HK-2 (cell line): Measurements from ENCODE around the gene ABI3BP.
A peak's percentile ranks its signal among the peaks of the same experiment; 100 is the strongest.

Source experiments
- DNase-seq: peaks from one replicate; pipeline ENCODE4 v3.0.0-alpha.2; 2018; ENCODE audit not compliant: unreplicated experiment

ABI3BP gene

DNA sequence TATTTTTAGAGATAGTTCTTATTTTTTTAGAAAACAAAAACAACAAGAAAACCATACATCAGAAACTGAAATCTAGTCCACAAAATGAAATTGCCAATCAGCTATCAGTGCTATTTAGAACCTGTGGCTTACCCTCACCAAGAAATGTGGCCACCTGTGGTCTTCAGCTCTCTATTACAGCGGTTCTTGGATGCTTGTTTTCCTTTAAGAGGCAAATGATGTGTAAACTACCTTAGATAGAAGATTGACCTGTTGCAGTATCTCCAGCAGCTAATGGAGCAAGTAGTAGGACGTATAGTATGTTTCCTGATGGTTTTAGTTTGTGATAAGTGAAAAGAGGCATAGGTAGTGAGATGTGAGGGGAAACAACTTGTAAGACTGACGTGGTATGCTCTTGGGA lies 262.7 kb downstream of the ABI3BP start:
- DNase-seq: no peak

DNA sequence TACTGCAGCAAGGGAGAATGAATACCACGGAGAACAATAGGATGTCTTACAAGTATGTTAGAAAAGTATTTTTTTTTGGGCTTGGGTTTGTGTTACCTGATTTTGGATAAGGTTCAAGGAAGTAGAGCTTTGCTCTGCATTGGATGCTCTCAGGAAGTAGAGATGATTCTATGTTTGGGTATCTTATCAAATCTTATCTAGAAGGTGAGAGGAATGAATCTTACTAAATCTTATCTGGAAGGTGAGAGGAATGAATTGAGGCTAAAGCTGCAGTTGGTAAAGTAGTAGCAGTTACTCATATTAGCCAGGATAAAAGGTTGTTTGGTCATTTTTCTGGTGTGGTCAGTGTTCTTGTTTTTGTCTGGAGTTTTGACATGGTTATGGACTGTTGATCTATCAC lies 266.5 kb downstream of the ABI3BP start:
- DNase-seq: no peak

DNA sequence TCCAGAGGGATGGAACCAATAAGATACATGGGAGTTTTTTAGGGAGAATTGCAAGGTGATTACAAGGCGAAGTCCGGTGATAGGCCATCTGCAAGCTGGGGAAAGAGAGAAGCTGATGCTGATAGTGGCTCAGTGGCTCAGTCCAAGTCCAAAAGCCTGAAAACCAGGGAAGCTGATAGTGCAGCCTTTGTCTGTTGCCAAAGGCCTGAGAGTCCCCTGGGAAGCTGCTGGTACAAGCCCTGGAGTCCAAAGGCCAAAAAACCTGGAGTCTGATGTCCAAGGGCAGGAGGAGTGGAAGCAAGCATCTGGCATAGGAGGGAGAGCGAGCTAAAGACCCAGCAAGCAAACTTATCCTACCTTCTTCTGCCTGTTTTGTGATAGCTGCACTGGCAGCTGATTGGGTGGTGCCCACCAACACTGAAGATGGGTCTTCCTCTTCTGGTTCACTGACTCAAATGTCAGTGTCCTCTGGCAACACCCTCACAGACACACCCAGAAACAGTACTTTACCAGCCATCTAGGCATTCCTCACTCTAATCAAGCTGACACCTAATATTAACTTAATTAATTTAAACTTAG lies 267.2 kb downstream of the ABI3BP start:
- DNase-seq: no peak

DNA sequence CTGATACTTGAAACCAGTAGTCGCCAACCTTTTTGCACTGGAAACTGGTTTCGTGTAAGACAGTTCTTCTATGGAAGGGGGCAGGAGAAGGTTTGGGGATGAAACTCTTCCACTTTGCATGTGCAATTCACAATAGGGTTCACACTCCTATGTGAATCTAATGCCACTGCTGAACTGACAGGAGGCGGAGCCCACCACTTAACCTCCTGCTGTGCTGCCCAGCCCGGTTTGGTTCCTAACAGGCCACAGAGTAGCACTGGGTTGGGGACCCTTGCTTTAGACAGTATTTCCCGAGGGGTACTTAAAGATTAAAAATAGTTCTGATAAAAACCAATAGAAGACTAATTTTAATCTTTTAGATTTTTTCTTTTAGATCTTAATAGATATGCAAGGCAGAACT lies 272.8 kb downstream of the ABI3BP start:
- DNase-seq: no peak

DNA sequence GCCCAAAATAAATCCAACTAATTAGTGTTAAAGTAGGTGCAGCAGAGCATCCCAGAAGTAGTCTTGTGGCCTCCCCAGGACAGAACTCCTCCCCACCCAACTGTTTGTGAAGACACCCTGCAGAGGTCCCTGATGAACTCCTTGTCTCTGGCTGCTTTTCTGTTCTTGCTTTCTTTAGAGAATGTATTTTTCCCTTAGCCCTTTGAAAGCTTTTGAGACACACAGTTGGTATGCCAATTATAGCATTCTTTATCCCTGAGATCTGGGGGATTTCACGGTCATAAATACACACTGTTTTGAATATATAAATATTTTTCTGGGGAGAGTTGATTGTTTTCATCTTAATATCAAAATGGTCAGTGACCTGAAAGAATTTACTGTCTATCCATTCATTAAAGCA lies 274.1 kb downstream of the ABI3BP start:
- no peak for DNase-seq

DNA sequence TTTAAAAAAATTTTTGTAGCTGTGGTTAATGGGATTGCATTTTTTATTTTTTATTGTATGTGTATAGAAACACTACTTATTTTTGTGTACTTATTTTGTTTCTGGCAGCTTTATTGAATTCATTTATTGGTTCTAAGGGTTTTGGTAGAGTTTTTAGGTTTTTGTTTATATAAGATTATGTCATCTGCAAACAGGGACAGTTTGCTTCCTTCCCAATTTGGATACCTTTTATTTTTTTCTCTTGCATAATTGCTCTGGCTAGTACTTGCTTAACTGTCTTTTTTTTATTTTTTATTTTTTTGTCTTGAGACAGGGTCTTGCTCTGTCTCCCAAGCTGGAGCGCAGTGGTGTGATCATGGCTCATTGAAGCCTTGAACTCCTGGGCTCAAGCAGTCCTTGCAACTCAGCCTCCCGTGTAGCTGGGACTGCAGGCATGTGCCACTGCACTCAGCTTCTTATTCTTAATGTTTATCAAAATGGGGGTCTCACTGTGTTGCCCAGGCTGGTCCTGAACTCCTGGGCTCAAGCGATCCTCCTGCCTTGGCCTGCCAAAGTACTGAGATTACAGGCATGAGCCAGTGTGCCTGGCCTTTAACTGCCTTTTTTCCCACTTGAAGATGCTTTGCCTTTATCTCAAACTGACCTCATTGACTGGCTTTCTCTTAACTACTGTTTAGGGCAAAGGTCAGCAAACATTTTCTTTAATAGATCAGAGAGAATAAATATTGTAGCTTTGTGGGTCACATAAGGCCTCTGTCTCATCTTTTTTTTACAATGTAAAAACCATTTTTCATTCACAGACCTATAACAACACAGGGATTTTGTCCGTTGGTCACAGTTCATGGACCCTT lies 275.4 kb downstream of the ABI3BP start:
- DNase-seq: no peak

DNA sequence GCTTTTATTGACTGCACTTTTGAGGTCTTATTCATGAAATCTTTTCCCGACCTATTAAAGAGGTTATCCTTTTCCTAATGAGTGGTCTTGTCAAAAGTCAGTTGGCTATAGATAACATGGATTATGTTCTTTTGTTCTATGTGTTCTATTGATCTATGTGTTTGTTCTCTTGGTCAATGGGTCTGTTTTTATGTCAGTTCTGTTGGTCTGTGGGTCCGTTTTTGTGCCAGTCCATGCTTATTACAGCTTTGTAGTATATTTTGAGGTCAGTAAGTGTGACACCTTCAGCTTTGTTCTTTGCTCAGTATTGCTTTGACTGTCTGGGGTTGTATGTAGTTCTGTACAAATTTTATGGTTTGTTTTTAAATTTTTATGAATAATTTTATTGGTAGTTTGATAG lies 276.2 kb downstream of the ABI3BP start:
- no peak for DNase-seq

DNA sequence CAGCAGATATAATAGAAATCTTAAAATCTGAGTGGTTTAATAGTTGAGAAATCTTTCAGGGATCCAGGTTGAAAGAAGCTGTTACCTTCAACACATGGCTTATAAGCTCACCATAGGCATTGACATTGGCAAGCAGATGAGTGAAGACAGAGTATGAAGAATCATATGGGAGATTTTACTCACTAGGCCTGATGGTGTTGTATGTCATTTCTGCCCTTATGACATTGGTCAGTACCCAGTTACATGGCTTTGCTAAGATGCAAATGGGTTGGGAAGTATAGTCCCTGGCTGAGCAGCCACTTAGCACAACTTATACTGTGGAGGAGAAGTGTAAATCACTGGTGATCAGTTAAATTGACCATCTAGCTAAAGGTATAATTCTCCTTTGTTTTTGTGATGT lies 278.0 kb downstream of the ABI3BP start:
- DNase-seq: no peak

DNA sequence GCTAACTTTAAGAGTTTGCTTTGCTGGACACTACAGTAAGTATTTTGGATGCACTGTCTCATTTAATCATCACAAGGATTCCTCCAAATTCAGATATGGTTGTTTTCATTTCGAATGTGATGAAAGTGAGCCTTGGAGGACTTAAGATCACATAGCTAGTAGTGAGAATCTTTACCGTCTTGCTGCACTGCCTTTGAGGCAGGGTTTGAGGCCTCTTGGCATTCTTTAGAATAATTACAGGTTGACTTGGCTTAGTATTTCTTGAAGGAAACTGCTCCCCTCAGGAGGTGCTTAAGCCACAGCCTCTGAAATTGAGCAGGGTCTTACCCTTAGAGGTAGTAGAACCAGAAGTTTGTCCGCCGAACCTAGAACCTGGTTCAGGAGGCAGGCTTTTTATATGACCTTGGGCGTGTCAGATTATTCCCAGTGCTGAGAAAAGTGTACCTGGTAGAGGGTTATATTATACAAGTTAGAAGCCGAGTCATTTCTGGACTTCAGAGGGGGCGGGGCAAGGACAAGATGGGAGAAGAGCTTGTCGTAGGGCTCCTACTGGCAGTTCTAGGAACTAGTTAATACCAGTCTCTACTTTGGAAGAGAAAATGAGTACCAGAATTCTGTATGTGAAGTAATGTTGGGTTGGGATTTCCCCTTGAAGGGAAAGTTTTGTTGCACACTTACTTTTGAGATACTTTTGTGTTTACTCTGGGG lies 282.8 kb downstream of the ABI3BP start:
- DNase-seq: peak; percentile 59

DNA sequence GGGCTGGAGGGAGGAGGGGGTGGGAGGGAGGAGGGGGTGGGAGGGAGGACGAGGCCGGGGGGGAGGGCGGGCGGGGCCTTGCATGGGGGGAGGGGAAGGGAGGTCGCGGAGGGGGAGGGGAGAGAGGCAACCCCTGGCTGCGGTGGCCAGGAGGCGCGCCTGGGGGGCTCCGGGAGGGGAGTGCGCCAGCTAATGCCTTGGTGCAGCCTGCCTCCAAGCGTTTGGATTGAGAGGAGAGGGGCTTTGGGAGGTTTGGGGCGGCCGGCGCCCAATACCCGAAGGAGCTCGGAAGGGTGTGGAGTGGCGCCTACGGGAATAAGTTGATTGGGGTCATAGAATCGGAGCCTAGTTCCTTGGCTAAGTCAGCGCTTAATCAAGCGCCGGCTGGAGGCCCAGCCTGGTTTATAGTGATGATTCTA lies 283.4 kb downstream of the ABI3BP start:
- peak; percentile 28 for DNase-seq

DNA sequence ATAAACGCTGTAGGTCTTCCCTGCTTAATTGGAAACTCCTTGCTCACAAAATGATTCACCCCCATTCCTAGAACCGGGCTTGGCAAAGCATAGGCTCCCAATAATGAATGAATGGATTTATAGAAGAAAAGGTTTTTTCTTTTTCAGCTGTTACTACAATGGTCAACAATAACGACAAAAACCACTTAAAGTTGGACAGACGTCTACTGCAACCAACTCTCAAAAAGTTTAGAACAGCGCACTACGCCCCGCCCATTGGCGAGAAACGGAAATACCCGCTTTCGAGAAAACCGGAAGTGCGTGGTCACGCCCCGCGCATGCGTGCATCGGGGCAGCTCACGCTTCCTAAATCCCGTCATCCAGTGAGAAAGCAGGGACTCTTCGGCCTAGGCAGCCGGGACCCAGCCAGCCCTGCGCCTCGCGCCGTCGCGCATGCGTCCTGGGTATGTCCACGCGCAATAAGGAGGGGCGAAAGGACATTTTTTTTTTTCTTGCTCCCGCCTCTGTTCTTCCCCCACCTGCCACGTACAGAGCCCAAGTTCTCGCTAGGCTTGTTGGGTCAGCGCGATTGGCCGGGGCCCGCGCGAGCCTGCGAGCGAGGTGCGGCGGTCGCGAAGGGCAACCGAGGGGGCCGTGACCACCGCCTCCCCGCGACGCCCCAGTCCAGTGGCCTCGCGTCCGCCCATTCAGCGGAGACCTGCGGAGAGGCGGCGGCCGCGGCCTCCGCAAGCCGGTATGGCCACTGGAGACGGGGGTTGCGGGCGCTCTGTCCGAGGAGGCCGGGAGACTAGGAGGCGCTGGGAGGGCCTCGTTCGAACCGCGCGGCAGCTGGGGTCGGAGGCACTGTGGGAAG lies 284.0 kb downstream of the ABI3BP start, which contains the start of gene TFG:
Gene TFG (plus strand): TSS at position 506 of the 853 bp plus-strand sequence. CDS start 4,192 bp downstream, outside the sequence.
- peak; percentile 99 for DNase-seq

DNA sequence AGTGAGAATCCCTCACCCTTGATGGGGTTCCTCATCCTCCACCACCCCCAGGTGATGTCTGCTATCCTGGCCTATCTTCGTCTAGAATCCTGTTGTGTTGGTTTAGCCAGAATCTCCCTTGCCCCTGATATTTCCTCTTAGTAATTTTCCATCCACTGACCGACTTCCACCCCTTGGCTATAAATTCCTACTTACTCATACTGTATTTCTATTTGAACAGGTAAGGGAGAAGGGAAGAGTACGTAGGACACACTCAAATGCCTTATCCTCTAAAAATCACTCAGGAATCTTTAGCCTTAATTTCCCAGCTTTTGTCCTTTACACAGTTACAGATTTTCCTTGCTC lies 284.6 kb downstream of the ABI3BP start:
- no peak for DNase-seq

DNA sequence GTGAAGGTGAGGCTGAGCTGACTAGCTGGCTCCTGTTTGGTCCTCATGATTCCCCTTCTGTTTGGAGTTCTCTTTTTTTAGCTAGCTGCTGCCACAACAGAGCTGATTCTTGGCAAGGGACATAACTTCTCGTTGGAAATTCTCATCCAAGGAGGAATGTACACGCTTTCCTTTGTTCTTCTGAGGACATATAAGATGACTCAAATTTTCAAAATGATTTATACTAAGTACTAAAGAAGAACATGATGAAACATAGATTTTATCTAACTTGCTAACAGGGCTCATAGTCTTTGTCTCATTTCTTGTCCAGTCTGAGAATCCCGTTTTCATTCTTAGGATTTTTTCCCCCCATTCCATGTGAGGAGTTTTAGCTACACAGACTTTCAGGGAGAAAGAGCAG lies 286.9 kb downstream of the ABI3BP start:
- DNase-seq: no peak

DNA sequence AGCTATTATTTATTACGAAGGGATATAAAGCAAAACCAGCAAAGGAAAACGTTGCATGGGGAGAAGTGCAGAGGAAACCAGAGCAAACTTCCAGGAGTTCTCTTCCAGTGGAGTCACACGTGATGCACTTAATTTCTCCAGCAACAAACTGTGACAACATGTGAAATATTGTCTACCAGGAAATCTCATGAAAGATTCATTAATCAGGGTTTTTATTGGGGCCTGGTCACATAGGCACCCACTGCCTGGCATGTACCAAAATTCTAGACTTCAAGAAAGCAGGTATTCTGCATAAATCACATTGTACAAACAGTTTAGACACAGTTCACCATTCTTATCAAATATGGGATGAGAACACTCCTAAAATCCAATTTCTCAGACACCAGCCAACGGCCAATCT lies 289.4 kb downstream of the ABI3BP start:
- DNase-seq: no peak

DNA sequence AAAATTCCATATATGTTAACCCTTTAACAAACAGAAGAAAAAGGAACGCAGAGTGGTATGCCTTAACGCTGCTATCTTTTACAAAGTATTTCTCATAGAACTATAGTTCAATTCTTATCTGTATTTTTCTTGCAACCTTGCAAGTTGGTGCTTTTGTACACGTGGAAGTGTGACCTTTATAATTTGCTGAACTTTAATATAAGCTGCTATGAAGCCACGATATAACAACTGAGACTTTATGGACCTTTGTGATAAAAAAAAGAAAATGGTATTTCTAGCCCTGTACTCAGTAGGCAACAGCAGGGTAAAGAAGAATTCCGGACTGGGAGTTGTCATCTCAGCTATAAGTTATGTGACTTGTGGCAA lies 290.3 kb downstream of the ABI3BP start:
- DNase-seq: no peak

DNA sequence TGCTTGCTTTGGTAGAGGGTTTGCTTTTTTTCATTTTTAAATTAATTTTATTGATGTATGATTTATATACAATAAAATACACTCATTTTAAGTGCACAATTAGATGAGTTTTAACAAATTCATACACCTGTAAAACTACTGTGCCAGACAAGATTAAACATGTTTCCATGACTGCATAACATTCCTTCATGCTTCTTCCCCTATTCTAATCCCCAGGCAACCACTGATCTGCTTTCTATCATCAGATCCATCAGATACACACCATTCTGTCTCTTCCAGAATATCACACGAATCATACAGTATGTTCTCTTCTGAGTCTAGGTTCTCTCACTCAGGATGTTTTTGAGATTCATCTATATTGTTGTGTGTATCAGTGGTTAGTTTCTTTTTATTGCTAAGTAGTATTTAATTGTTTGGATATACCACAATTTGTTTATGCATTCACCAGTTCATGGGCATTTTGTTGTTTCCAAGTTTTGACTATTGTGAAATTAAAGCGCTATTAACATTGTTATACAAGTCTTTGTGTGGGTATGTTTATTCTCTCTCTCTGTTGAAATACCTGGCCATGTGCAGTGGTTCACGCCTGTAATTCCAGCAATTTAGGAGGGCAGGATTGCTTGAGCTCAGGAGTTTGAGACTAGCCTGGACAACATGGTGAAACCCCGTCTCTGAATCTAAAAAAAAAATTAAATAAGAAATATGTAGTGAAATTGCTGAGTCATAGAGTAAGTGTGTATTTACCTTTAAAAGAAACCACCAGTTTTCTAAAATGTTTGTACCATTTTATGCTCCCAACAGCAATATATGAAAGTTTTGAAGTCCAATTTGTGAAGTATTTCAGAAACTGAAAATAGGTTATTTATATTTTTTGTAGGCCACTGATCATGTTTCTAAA lies 290.9 kb downstream of the ABI3BP start:
- DNase-seq: no peak

DNA sequence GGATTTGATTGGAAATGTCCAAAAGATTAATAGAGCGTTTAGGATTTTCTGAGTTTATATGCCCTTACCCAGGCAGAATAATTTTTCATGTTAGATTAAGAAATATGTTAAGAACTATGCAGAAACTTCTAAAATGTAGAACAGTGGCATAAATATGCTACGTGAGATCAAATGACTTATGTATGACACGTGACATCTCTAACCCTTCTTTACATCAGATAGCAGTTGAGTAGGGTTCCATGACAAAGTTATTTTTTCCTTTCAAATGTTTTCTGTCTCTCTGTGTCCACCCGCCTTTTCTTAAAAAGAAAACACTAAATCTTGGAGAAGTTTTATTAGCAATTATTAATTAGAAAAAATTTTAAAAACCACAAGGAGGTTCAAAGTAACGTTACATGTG lies 292.5 kb downstream of the ABI3BP start:
- no peak for DNase-seq
